Measurements from ENCODE around the gene LAMA5.

- TF ChIP-seq CTCF (conservative IDR thresholded peaks at IDR 0.05; ENCODE audit: low read depth in 2 of 2) (no peak), EZH2 (IDR thresholded peaks at IDR 0.05; ENCODE audit: low read depth, unreplicated experiment) (no peak), STAT1 (IDR thresholded peaks at IDR 0.05; ENCODE audit: unreplicated experiment) (no peak), JUNB (IDR thresholded peaks at IDR 0.05; ENCODE audit: unreplicated experiment) (no peak), EZH2phosphoT487 (IDR thresholded peaks at IDR 0.05; ENCODE audit: unreplicated experiment) (no peak), POLR2AphosphoS5 (IDR thresholded peaks at IDR 0.05; ENCODE audit: low read depth) (no peak), CREB1 (CRISPR knock-in tag; IDR thresholded peaks at IDR 0.05; ENCODE audit: low read depth) (no peak)
- TF ChIP-seq, protein P1, sequence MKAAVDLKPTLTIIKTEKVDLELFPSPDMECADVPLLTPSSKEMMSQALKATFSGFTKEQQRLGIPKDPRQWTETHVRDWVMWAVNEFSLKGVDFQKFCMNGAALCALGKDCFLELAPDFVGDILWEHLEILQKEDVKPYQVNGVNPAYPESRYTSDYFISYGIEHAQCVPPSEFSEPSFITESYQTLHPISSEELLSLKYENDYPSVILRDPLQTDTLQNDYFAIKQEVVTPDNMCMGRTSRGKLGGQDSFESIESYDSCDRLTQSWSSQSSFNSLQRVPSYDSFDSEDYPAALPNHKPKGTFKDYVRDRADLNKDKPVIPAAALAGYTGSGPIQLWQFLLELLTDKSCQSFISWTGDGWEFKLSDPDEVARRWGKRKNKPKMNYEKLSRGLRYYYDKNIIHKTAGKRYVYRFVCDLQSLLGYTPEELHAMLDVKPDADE (IDR thresholded peaks at IDR 0.05) = no peak
- TF ChIP-seq, protein P2, sequence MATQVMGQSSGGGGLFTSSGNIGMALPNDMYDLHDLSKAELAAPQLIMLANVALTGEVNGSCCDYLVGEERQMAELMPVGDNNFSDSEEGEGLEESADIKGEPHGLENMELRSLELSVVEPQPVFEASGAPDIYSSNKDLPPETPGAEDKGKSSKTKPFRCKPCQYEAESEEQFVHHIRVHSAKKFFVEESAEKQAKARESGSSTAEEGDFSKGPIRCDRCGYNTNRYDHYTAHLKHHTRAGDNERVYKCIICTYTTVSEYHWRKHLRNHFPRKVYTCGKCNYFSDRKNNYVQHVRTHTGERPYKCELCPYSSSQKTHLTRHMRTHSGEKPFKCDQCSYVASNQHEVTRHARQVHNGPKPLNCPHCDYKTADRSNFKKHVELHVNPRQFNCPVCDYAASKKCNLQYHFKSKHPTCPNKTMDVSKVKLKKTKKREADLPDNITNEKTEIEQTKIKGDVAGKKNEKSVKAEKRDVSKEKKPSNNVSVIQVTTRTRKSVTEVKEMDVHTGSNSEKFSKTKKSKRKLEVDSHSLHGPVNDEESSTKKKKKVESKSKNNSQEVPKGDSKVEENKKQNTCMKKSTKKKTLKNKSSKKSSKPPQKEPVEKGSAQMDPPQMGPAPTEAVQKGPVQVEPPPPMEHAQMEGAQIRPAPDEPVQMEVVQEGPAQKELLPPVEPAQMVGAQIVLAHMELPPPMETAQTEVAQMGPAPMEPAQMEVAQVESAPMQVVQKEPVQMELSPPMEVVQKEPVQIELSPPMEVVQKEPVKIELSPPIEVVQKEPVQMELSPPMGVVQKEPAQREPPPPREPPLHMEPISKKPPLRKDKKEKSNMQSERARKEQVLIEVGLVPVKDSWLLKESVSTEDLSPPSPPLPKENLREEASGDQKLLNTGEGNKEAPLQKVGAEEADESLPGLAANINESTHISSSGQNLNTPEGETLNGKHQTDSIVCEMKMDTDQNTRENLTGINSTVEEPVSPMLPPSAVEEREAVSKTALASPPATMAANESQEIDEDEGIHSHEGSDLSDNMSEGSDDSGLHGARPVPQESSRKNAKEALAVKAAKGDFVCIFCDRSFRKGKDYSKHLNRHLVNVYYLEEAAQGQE (IDR thresholded peaks at IDR 0.05; ENCODE audit: unreplicated experiment) = no peak
These were observed 5.2 kb upstream of the LAMA5 start for GRCh38 chr20:62372042-62372993.

Data from GM23338 (cell line).